HPDE6-E6E7 (cell line): ENCODE measurements around the gene PGS1.

Experiments
- DNase-seq: peaks from one replicate; pipeline ENCODE4 v3.0.0; 2011; ENCODE audit warnings: missing footprints; ENCODE audit errors: extremely low spot score

PGS1 gene

GRCh38 chr17:78364436-78365281, 13.8 kb upstream of the PGS1 start:
- DNase-seq = no peak

GRCh38 chr17:78365561-78366108, 12.8 kb upstream of the PGS1 start:
- DNase-seq = no peak

GRCh38 chr17:78366109-78366848, 12.2 kb upstream of the PGS1 start:
- no peak for DNase-seq

DNA sequence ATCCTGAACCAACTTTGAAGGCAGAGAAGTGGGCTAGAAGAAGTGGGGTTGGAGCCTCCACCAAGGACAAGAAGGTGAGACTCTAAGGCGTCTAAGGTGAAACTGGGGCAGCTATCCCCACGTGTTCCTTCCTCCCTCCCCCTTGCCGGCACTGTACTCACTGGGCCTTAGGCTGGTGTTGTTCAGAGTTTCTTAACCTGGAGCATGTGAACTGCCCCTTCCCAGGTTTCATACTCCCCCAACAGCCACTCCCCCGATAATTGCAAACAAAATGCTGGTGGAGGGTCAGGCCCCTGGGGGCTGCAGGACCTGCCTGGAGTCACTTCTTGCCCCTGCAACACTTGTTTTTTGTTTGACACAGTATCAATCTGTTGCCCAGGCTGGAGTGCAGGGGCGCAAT, 11.3 kb upstream of the PGS1 start:
- DNase-seq = no peak

DNA sequence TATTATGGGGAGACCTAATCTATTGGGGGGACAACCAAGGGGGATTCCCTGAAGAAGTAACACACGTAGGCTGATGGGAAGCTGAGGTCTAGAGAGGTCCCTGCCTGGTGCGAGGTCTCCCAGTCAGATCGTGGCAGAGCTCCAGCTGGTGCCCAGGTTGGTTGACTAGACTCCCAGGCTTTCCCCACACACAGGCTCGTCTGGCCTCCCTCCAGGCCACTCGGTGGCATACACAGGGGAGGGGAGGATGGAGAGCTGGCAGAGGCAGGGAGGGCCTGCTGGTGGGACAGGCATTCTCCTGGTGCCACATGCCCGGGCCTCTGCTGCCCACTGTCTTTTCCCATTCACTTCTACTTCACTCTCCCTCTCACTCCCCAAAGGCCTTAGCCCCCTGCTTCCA, 10.1 kb upstream of the PGS1 start:
- no peak for DNase-seq

DNA sequence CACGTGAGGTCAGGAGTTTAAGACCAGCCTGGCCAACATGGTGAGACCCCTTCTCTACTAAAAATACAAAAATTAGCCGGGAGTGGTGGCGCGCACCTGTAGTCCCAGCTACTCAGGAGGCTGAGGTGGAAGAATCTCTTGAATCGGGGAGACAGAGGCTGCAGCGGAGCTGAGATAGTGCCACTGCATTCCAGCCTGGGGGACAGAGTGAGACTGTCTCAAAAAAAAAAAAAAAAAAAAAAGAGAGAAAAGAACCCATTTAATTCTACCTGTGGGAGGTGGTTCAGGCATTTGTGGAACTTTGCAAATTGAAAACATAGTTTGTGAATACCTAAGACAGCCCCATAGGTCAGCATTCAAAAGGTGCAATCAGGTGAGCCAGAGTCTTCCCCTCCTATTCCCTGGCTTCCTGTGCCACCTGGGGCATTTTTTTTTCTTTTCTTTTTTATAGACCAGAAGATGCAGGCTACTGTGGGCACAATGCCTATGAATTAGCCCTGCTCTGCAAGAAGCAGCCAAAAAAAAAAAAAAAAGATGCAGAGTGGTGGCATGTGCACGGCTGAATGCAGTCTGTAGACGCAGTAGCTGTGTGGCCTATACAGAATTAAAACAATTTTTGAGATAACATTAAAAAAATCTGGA, 9.5 kb upstream of the PGS1 start:
- no peak for DNase-seq

GRCh38 chr17:78369791-78370381, 8.6 kb upstream of the PGS1 start:
- DNase-seq = no peak

DNA sequence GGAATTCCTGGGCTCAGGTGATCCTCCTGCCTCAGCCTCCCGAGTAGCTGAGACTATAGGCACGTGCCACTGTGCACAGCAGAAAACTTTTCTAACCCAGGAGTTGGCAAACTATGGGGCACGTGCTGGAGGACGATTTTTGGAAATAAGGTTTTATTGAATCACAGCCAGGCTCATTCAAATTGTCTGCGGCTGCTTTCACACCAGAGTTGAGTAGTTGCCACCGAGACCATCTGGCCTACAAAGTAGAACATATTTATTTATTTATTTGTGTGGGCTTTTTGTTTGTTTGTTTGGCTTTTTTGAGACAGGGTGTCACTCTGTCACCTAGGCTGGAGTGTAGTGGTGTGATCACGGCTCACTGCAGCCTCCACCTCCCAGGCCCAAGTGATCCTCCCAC, 7.4 kb upstream of the PGS1 start:
- DNase-seq = no peak

DNA sequence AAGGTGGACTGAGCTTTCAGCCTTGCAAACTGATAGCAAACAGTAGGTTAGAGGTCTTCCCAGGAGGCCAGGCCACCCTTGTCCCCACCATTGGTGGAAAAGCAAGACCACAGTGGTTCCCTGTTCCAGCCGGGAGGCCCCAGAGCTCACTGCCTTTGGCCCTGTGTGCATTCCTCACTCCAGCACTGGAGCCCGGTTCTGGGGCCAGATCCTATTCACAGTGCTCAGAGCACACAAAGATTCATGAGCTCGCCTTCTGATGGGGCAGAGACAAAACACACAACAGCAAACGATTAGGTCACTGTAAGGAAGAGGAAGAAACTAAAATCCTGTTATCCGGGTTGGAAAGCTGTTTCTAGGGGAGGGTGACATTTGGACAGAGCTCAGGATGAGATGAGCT, 5.6 kb upstream of the PGS1 start:
- no peak for DNase-seq

DNA sequence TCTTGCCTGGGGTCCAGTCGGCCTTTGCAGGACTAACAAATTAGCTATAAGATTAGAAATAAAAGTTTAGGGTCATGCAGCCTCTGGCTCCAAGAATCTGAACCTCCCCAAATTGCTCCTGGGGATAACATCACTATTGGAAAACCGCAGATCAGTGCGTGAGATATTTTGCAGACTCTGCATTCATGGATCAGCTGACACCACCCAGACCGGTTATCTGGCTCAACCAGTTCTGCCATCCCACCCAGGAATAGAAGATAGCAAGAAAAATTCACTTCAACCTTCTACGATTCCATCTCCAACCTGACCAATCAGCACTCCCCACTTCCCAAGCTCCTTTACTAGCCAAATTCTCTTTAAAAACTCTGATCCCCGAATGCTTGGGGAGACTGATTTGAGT, 4.3 kb upstream of the PGS1 start:
- DNase-seq = no peak

DNA sequence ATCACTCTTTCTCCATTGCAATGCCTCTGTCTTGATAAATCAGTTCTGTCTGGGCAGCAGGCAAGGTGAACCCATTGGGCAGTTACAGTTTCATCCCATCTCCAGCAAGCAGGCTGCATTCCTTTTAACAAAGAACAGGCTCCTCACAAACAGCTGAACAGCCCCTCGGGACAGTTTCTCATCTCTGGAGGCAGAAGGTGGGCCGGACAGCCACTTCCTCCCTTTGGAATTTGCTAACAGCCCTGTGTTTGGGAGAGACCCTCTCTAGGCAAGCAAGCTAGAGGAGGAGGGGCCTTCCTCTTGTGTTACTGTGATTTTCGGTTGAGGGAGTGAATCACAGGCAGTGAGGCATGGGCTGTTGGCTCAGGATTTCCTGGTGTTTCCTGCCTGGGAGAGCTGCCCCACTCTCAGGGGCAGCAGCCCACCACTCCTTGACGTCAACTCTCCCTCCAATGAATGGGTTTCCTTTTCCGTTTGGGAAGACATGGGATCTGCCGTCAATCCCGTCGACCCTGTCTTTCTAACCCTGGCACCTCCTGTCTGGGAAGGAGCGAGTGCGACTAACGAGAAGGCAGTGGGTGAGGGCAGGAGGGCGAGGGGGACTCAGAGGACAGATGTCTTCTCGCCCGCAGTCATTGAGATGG, 3.7 kb upstream of the PGS1 start:
- no peak for DNase-seq

DNA sequence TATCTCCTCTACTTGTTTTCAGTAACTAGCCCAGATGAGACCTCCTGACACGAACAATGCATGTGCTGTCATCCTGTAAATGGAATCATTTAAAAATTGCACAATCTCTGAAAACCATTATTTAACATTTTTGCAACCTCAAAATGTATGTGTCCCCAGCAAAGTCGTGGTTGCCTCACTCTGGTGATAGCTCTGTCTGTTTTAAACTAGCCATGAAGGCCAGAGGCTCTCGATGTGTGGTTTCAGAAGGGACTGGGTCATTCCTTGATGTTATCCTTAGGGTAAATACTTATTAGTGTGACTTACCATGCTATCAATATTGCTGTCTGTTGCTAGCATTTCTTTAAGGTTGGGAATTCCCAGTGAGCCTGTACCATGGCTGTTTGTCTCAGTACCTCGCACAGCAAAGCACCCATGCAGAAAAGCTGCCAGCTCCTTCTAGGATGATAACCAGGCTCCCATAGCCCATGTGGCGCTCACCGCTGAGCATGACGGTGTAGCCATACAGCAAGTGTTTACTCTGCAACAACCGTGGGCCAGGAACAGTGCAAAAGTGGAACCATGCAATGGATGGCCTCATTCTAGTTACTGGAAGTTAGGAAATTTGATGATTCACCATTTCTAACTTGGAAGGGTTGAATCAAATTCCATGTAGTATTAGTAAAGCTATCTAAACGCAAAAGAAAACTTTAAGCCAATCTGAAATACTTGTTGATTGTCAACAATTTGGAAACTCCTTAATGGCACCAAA, 2.9 kb upstream of the PGS1 start:
- DNase-seq = no peak

DNA sequence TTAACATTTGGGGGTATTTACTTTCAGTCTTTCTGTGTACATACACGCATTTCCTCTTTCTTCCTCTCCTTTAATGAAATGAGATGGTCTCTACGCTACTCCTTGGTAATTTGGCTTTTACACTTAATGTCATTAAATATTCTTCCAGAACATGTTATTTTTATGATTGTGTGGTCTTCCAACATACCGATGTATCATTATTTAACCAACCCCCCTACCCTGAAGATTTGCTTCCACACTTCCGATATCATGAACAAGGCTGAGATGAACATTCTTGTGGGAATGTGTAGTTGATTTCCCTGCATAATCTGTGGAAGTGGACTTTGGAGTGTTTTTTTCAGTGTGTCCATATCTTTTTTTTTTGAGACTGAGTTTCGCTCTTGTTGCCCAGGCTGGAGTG, 2.3 kb upstream of the PGS1 start:
- DNase-seq = no peak

DNA sequence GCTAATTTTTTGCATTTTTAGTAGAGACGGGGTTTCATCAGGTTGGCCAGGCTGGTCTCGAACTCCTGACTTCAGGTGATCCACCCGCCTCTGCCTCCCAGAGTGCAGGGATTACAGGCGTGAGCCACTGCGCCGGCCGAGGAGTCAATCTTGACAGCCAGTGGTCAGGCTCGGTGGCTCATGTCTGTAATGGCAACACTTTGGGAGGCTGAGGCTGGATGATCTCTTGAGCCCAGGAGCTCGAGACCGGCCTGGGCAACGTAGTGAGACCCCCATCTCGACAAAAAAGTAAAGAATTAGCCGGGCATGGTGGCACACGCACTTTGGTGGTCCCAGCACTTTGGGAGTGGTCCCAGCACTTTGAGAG, 608 bp upstream of the PGS1 start:
- no peak for DNase-seq

GRCh38 chr17:78379131-78379491, 662 bp downstream of the PGS1 start:
- DNase-seq = no peak

- DNase-seq = no peak
Measured at GRCh38 chr17:78380370-78380769, 1.9 kb downstream of the PGS1 start.

GRCh38 chr17:78381601-78382232, 3.3 kb downstream of the PGS1 start:
- DNase-seq = no peak

DNA sequence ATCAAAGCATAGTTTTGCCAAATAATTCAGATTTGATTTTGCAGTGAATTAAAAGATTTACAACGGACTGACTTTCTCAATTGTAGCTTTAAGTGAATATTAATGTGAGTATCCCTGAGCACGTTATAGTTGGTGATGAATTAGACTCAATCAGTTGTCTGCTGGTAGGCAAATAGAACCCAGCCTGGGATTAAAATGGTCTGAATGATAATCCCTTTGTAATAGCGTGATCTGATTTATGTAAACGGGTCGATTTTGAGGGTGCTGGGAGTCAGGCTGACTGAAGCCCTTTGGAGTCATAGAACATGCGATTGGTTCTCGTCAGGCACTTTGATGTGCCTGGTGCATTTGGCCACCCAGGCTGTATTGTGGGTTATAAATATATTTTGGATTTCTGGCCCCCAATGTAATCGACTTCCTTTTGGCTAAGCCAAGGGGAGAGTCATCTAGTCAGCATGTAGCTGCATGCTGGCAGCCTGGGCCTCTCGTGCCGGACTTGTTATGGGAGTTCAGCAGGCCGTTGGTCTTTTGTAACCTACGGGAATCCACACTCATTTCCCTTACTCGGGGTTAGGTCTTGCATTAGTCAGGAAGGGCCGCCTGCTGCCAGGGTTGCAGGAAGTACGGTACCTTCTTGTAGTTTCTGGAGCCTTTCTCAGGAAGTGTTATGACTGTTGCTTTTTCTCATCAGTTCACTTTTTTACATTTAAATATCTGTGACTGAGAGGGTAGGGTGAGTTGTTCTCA, 5.4 kb downstream of the PGS1 start:
- DNase-seq = peak; percentile 98

GRCh38 chr17:78384479-78385175, 6.2 kb downstream of the PGS1 start:
- DNase-seq = no peak
